Measurements from ENCODE around the gene ADAM17. TPM values are rescaled to one million over a fixed set of nuclear protein-coding genes. Genes with fewer than 3 reads are reported as not detected.

The ADAM17 gene
- total and polyA plus RNA-seq, 10 of the 15 experiments (the other 5 are each of a cell fraction or from before 2014, with no cell fraction given) = 2.3 to 18.5 (median 13.4) TPM

DNA sequence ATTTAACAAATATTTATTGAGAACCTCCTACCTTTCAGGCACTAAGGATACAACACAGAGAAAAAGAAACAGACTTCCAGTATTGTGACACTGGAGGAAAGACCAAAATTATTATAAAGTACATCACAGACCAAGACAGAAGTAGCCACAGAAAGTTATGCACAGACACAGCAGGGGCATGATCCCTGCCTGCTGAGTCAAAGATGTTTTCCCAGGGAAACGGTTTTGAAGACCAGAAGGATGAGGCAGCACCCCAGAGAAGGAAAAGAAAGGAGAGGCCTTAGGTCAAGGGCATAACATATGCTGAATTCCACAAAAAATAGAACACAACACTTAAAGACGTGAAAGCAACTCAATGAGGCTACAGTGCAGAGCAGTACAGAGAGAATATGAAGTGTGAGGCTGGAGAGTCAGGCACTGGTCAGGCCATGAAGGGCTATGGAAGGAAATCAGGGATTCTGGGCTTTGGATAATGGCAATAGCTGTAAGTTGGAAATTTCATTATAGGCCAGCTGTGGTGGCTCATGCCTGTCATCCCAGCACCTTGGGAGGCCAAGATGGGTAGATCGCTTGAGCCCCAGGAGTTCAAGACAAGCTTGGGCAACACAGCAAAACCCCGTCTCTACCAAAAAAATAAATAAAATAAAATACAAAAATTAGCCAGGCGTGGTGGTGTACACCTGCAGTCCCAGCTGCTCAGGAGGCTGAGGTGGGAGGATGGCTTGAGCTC, 8.2 kb downstream of the ADAM17 start:
- no peak for TF ChIP-seq EP300 (IDR thresholded peaks at IDR 0.05; ENCODE audit: borderline replicate concordance in 1 of 2, control insufficient read depth in 1 of 2, low read depth in 2 of 2, low read length in 2 of 2)
- Histone ChIP-seq H3K9ac (ENCODE audit: control insufficient read depth, insufficient read depth, low read length) (peak overlapping the region; percentile 62; the same call in 1 of the 2 replicates), H2AFZ (ENCODE audit: control insufficient read depth, low read depth, low read length) (no peak overlapping the region), H3K4me3 (peak overlapping the region; percentile 64; the same call in 1 of the 2 replicates), H3K4me2 (ENCODE audit: control insufficient read depth, insufficient read depth) (peak overlapping the region; percentile 92), H3K4me1 (ENCODE audit: control insufficient read depth, insufficient read depth, low read length) (peaks cover 65% of the 10 kb centered on the region), H3K9me3 (replicated peaks; ENCODE audit: control insufficient read depth, insufficient read depth, low read length) (no peaks in the 10 kb centered on the region), H3K27ac (ENCODE audit: control insufficient read depth, insufficient read depth) (peak overlapping the region; percentile 83), H3K79me2 (ENCODE audit: control insufficient read depth, insufficient read depth, low read length) (peaks cover 90% of the 10 kb centered on the region), H3K27me3 (replicated peaks in 1 of 2; ENCODE audit: control insufficient read depth in 2 of 2, insufficient read depth in 2 of 2, low read length in 1 of 2) (no peaks in the 10 kb centered on the region), H3K36me3 (ENCODE audit: control insufficient read depth in 2 of 2, insufficient read depth in 2 of 2, low read length in 1 of 2) (no peaks in the 10 kb centered on the region), H4K20me1 (ENCODE audit: control insufficient read depth, insufficient read depth) (no peaks in the 10 kb centered on the region)
- ATAC-seq = no peak
- 53% methylated on average over 5 of the region's 5 CpGs for WGBS (ENCODE audit: insufficient coverage, insufficient replicate concordance, low lambda C conversion rate, missing lambda C conversion rate)
- intact Hi-C loops (cut with micrococcal nuclease; ENCODE audit: unreplicated experiment) = no loop called here
- no peak for FAIRE-seq
- ChIA-PET SMC1A (ENCODE audit: uncharacterized antibody, unreplicated experiment) (interaction anchor here (0.7 to 10.3 kb wide), 5 partner anchors 8 to 411 kb away, joined by 3 to 152 read pairs (median 3); partner anchors contain the start of gene YWHAQ), POLR2A (interaction anchor here (0.7 to 3.9 kb wide), 5 partner anchors 9 to 83 kb away, joined by 3 to 51 read pairs (median 4); partner anchors contain the start of gene YWHAQ), CTCF (interaction anchor here (1.0 to 3.4 kb wide), 4 partner anchors 8 to 14 kb away, joined by 4 to 17 read pairs (median 10); partner anchors contain the start of gene ADAM17), RAD21 (ENCODE audit: unreplicated experiment) (interaction anchor here (0.8 to 4.5 kb wide), 3 partner anchors 8 to 82 kb away, joined by 3 to 42 read pairs (median 4); no protein-coding TSS in a partner anchor)
- DNase-seq (ENCODE audit: low read depth, low spot score) = no peak
- in situ Hi-C loops (cut with MboI) = no loop called here
- BruUV-seq (replicated peaks) = no TSS peak

DNA sequence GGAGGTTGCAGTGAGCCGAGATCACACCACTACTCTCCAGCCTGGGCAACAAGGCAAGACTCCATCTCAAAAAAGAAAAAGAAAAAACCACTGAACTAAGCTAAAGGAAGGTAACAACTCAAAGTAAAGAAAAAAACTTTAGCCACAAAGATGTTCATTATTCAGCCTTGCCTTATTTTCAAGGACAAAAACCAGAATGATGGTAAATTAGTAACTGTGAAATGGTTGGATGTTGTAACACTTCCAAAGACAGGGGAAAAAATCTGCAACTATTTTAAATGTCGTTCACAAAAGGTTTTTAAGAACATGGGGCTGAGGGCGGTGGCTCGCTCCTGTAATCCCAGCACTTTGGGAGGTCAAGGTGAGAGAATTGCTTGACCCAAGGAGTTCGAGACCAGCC, 10.1 kb downstream of the ADAM17 start:
- 0 out of 2 replicates have a peak overlapping the region, but pooled peaks have one; percentile 20 for H3K27ac ChIP-seq (ENCODE audit: control insufficient read depth, insufficient read depth)
- H3K4me3 ChIP-seq = no peak overlapping the region
- no peak for TF ChIP-seq ZNF384 (IDR thresholded peaks at IDR 0.05; ENCODE audit: borderline replicate concordance, low read depth, low read length)
- TF ChIP-seq ZNF217 (IDR thresholded peaks at IDR 0.05) = no peak
- intact Hi-C loops (cut with micrococcal nuclease; ENCODE audit: unreplicated experiment) (no loop called here), in situ Hi-C loops (cut with MboI) (no loop called here)
- ATAC-seq = no peak
- H3K27me3 ChIP-seq (replicated peaks in 1 of 2; ENCODE audit: control insufficient read depth in 2 of 2, insufficient read depth in 2 of 2, low read length in 1 of 2) = no peaks in the 10 kb centered on the region
- no peak overlapping the region for H2AFZ ChIP-seq (ENCODE audit: control insufficient read depth, low read depth, low read length)
- SMC1A ChIA-PET (ENCODE audit: uncharacterized antibody, unreplicated experiment) = interaction anchor here (0.9 to 1.3 kb wide), 4 partner anchors 9 to 23 kb away, joined by 3 to 4 read pairs (median 4); no protein-coding TSS in a partner anchor
- H3K4me2 ChIP-seq (ENCODE audit: control insufficient read depth, insufficient read depth) = no peak overlapping the region; the same call in 1 of the 2 replicates
- POLR2A ChIA-PET = interaction anchor here (0.7 to 1.3 kb wide), 4 partner anchors 9 to 149 kb away, joined by 3 to 6 read pairs (median 4); no protein-coding TSS in a partner anchor
- DNase-seq (ENCODE audit: low read depth, low spot score) = no peak
- peaks cover 82% of the 10 kb centered on the region for H3K79me2 ChIP-seq (ENCODE audit: control insufficient read depth, insufficient read depth, low read length)
- H3K9ac ChIP-seq (ENCODE audit: control insufficient read depth, insufficient read depth, low read length) = no peak overlapping the region
- H3K9me3 ChIP-seq (replicated peaks; ENCODE audit: control insufficient read depth, insufficient read depth, low read length) = no peaks in the 10 kb centered on the region
- no peaks in the 10 kb centered on the region for H4K20me1 ChIP-seq (ENCODE audit: control insufficient read depth, insufficient read depth)
- no peaks in the 10 kb centered on the region for H3K36me3 ChIP-seq (ENCODE audit: control insufficient read depth in 2 of 2, insufficient read depth in 2 of 2, low read length in 1 of 2)
- peaks cover 68% of the 10 kb centered on the region for H3K4me1 ChIP-seq (ENCODE audit: control insufficient read depth, insufficient read depth, low read length)
- RAD21 ChIA-PET (ENCODE audit: unreplicated experiment) = interaction anchor here (1.1 kb wide), 1 partner anchor 10 kb away, joined by 3 read pairs; no protein-coding TSS in a partner anchor
- no TSS peak for BruUV-seq (replicated peaks)
- CTCF ChIA-PET = interaction anchor here (3.4 kb wide), 1 partner anchor 11 kb away, joined by 10 read pairs; the partner anchor contains the start of gene ADAM17
- FAIRE-seq = no peak
- 89% methylated on average over 5 of the region's 5 CpGs for WGBS (ENCODE audit: insufficient coverage, insufficient replicate concordance, low lambda C conversion rate, missing lambda C conversion rate)

All from GM12878 (cell line).